ENCODE measurements around the gene KNG1. TPM values are rescaled to one million over a fixed set of nuclear protein-coding genes. Genes with fewer than 3 reads are reported as not detected.

The KNG1 gene
- polyA plus RNA-seq, 2 of the 4 experiments (the other 2 are of a cell fraction), result 0.05 TPM; not detected in 1

GRCh38 chr3:186759231-186759930 is 42.2 kb downstream of the KNG1 start:
- no peak for TF ChIP-seq NPAS2 (CRISPR knock-in tag; IDR thresholded peaks at IDR 0.05; ENCODE audit: borderline replicate concordance)
- TF ChIP-seq MAZ (IDR thresholded peaks at IDR 0.05; ENCODE audit: borderline replicate concordance, low read depth, low read length), result no peak
- TF ChIP-seq SMC3 (IDR thresholded peaks at IDR 0.05), result no peak
- no peak for TF ChIP-seq NFE2L2 (conservative IDR thresholded peaks at IDR 0.05; ENCODE audit: low read length)
- TF ChIP-seq SREBF2 (IDR thresholded peaks at IDR 0.05), result no peak
- TF ChIP-seq POLR2AphosphoS2 (conservative IDR thresholded peaks at IDR 0.05; ENCODE audit: low read length), result no peak
- TF ChIP-seq, protein P1, sequence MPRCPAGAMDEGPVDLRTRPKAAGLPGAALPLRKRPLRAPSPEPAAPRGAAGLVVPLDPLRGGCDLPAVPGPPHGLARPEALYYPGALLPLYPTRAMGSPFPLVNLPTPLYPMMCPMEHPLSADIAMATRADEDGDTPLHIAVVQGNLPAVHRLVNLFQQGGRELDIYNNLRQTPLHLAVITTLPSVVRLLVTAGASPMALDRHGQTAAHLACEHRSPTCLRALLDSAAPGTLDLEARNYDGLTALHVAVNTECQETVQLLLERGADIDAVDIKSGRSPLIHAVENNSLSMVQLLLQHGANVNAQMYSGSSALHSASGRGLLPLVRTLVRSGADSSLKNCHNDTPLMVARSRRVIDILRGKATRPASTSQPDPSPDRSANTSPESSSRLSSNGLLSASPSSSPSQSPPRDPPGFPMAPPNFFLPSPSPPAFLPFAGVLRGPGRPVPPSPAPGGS (IDR thresholded peaks at IDR 0.05), result no peak
- no peak for TF ChIP-seq EHF (CRISPR knock-in tag; IDR thresholded peaks at IDR 0.05)
- no peak for TF ChIP-seq PHF8 (IDR thresholded peaks at IDR 0.05; ENCODE audit: borderline replicate concordance, low read depth)
- TF ChIP-seq TP53 (CRISPR knock-in tag; IDR thresholded peaks at IDR 0.05), result no peak
- no peak for TF ChIP-seq HOXA7 (CRISPR knock-in tag; IDR thresholded peaks at IDR 0.05)
- TF ChIP-seq CHD2 (IDR thresholded peaks at IDR 0.05; ENCODE audit: low read length, partially characterized antibody), result no peak
- TF ChIP-seq, protein P2, sequence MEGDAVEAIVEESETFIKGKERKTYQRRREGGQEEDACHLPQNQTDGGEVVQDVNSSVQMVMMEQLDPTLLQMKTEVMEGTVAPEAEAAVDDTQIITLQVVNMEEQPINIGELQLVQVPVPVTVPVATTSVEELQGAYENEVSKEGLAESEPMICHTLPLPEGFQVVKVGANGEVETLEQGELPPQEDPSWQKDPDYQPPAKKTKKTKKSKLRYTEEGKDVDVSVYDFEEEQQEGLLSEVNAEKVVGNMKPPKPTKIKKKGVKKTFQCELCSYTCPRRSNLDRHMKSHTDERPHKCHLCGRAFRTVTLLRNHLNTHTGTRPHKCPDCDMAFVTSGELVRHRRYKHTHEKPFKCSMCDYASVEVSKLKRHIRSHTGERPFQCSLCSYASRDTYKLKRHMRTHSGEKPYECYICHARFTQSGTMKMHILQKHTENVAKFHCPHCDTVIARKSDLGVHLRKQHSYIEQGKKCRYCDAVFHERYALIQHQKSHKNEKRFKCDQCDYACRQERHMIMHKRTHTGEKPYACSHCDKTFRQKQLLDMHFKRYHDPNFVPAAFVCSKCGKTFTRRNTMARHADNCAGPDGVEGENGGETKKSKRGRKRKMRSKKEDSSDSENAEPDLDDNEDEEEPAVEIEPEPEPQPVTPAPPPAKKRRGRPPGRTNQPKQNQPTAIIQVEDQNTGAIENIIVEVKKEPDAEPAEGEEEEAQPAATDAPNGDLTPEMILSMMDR (IDR thresholded peaks at IDR 0.05), result no peak
- H3K27ac ChIP-seq, result no peak overlapping the region

GRCh38 chr3:186760141-186760833 is 43.1 kb downstream of the KNG1 start:
- no peak overlapping the region for H3K27ac ChIP-seq
- POLR2A ChIA-PET, result interaction anchor here (0.7 kb wide), 1 partner anchor 14 kb away, joined by 3 read pairs; no protein-coding TSS in a partner anchor
- H3K4me1 ChIP-seq, result no peaks in the 10 kb centered on the region
- CTCF ChIA-PET, result interaction anchor here (0.6 kb wide), 1 partner anchor 220 kb away, joined by 3 read pairs; no protein-coding TSS in a partner anchor
- FAIRE-seq (no peak), DNase-seq (ENCODE audit: low read depth in 1 of 2, low spot score in 1 of 2) (no peak), ATAC-seq (no peak)
- TF ChIP-seq HOXA7 (CRISPR knock-in tag; IDR thresholded peaks at IDR 0.05) (no peak), CEBPB (IDR thresholded peaks at IDR 0.05) (no peak), JUNB (IDR thresholded peaks at IDR 0.05) (no peak)
- WGBS (ENCODE audit: missing lambda C conversion rate), result 82% methylated on average over 10 of the region's 10 CpGs
- no peak overlapping the region for H3K4me2 ChIP-seq
- no peaks in the 10 kb centered on the region for H3K9me3 ChIP-seq
- H3K4me3 ChIP-seq, result no peak overlapping the region

More at GRCh38 chr3:186759231-186759930, 42.2 kb downstream of the KNG1 start:
- H3K4me3 ChIP-seq, result no peak overlapping the region
- no peak for FAIRE-seq
- ChIA-PET CTCF (interaction anchor here (0.6 to 1.2 kb wide), 2 partner anchors 144 to 219 kb away, joined by 3 to 4 read pairs; no protein-coding TSS in a partner anchor), POLR2A (no interaction called here)
- no peaks in the 10 kb centered on the region for H3K9me3 ChIP-seq
- H3K4me1 ChIP-seq, result no peaks in the 10 kb centered on the region; the same call in 2 of the 3 replicates
- WGBS (ENCODE audit: missing lambda C conversion rate), result 86% methylated on average over 11 of the region's 11 CpGs
- no peak for DNase-seq (ENCODE audit: low read depth in 1 of 2, low spot score in 1 of 2)
- ATAC-seq, result no peak
- no peak overlapping the region for H3K4me2 ChIP-seq

GRCh38 chr3:186760897-186761447 is 43.8 kb downstream of the KNG1 start:
- ATAC-seq (no peak), FAIRE-seq (no peak), DNase-seq (ENCODE audit: low read depth in 1 of 2, low spot score in 1 of 2) (no peak)
- Histone ChIP-seq H3K4me3 (no peak overlapping the region), H3K9me3 (no peaks in the 10 kb centered on the region), H3K4me2 (no peak overlapping the region), H3K27ac (no peak overlapping the region), H3K4me1 (no peaks in the 10 kb centered on the region)
- TF ChIP-seq NFE2L2 (conservative IDR thresholded peaks at IDR 0.05; ENCODE audit: low read length) (no peak), KDM1A (IDR thresholded peaks at IDR 0.05; ENCODE audit: low read depth) (no peak), RFX5 (IDR thresholded peaks at IDR 0.05) (no peak), ZNF302 (CRISPR knock-in tag; IDR thresholded peaks at IDR 0.05) (no peak), JUN (IDR thresholded peaks at IDR 0.05) (no peak), MAZ (IDR thresholded peaks at IDR 0.05; ENCODE audit: borderline replicate concordance, low read depth, low read length) (no peak), GATA3 (IDR thresholded peaks at IDR 0.05; ENCODE audit: borderline replicate concordance) (no peak), CEBPB (IDR thresholded peaks at IDR 0.05) (no peak), BHLHE40 (IDR thresholded peaks at IDR 0.05; ENCODE audit: low read depth, low read length) (no peak), EP300 (IDR thresholded peaks at IDR 0.05) (no peak), CHD2 (IDR thresholded peaks at IDR 0.05; ENCODE audit: low read length, partially characterized antibody) (no peak), CBX8 (IDR thresholded peaks at IDR 0.05) (no peak), TP53 (CRISPR knock-in tag; IDR thresholded peaks at IDR 0.05) (no peak)
- ChIA-PET CTCF (interaction anchor here (0.7 kb wide), 2 partner anchors 13 to 372 kb away, joined by 3 to 4 read pairs; no protein-coding TSS in a partner anchor), POLR2A (interaction anchor here (0.7 kb wide), 1 partner anchor 15 kb away, joined by 3 read pairs; no protein-coding TSS in a partner anchor)
- 89% methylated on average over 8 of the region's 8 CpGs for WGBS (ENCODE audit: missing lambda C conversion rate)

Data from A549 (cell line).